Left lung (tissue), 10 donors: ENCODE data around the gene TTLL3. TPM values are rescaled to one million over a fixed set of nuclear protein-coding genes. Genes with fewer than 3 reads are reported as not detected.

ENCODE experiments used
- ATAC-seq: fragments of 200-7000 bp; cut with Tn5 transposase; one replicate; pipeline ENCODE4 v1.9.1; 2020; ENCODE audit warnings: moderate library complexity
- DNase-seq, 4 donors: peaks; one replicate each; pipeline ENCODE4 v3.0.0-alpha.2; 2013 to 2020
- H3K27ac ChIP-seq, 2 donors: fragments of 200-600 bp; sonication (generic) in 1 of 2; one replicate each; pipeline versions ENCODE4 v1.5.0 to v1.8.0; 2020 to 2021
- H3K27me3 ChIP-seq, 2 donors: fragments of 200-600 bp; sonication (generic) in 1 of 2; one replicate each; pipeline versions ENCODE4 v1.5.0 to v1.8.0; 2020 to 2021
- H3K36me3 ChIP-seq, 2 donors: fragments of 200-600 bp; sonication (generic) in 1 of 2; one replicate each; pipeline versions ENCODE4 v1.5.0 to v1.8.0; 2020 to 2021
- H3K4me1 ChIP-seq, 2 donors: fragments of 200-600 bp; one replicate each; pipeline ENCODE4 v1.8.0; 2021
- H3K4me3 ChIP-seq, 2 donors: fragments of 200-600 bp; sonication (generic) in 1 of 2; one replicate each; pipeline versions ENCODE4 v1.5.0 to v1.8.0; 2020 to 2021; ENCODE audit warnings: mild to moderate bottlenecking in 1 of 2
- H3K9me3 ChIP-seq, 2 donors: fragments of 200-600 bp; sonication (generic) in 1 of 2; one replicate each; pipeline versions ENCODE4 v1.5.0 to v1.8.0; 2020 to 2021
- intact Hi-C, 2 donors: fragments of 100-400 bp; cut with DNase I; formaldehyde crosslinking; loops; one replicate each; pipeline versions ENCODE4 v1.11.2 to v1.14.2; 2022
- polyA plus RNA-seq, 6 donors: library from polyadenylated mRNA; unstranded; fragments of 120-200 nt; gene quantifications; one replicate each; pipeline ENCODE4 v1.2.1, GENCODE V29; 2013; ENCODE audit not compliant: insufficient read length in 6 of 6
- total RNA-seq, 2 donors: library from RNA; stranded (reverse); fragmentation: NEBNext Ultra II Directional; extraction: Animal tissue kit (Norgen Biotek cat#: 25700); gene quantifications; one replicate each; pipeline ENCODE4 v1.2.1, GENCODE V29; 2021
- TF ChIP-seq, protein P1 (sequence below), 2 donors: fragments of 200-600 bp; sonication (generic) in 1 of 2; IDR thresholded peaks; one replicate each; pipeline versions ENCODE4 v1.5.0 to v1.8.0; 2021; ENCODE audit warnings: antibody characterized with exemption in 2 of 2
- donor health status: DM: no; HTN: yes; CAD: no.
- donor health status: DM: no; HTN: no; CAD: no.

The TTLL3 gene
- total and polyA plus RNA-seq, 8 donors: 30.5 to 103 (median 88.6) TPM

DNA sequence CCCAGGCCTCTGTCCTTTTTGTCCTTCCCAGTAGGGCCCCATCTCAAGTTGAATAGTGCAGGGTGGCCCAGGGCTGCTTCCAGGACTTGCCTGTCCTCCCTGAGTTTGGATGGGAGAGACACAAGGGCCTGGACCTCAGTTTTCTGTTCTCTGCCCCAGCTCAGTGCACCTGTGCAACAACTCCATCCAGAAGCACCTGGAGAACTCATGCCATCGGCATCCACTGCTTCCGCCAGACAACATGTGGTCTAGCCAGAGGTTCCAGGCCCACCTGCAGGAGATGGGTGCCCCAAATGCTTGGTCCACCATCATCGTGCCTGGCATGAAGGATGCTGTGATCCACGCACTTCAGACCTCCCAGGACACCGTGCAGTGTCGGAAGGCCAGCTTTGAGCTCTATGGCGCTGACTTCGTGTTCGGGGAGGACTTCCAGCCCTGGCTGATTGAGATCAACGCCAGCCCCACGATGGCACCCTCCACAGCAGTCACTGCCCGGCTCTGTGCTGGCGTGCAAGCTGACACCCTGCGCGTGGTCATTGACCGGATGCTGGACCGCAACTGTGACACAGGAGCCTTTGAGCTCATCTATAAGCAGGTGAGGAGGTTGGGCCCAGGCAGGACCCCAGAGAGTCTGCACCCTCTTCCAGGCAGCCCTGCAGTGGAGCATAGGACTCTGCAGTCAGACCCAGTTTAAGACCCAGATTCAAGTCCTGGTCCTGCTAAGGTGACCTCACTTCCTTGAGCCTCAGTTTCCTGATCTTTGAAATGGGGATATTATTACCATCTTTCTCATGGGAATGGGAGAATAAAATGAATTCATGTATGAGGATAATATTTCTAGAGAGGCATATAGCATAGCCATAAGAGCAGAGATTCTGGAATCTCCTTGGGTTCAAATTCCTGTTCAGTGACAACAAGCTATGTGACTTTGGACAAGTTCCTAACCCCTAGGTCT, 19.0 kb downstream of the TTLL3 start:
- DNase-seq (no peak), ATAC-seq (no peak)
- H3K27ac ChIP-seq: no peak overlapping the region
- H3K4me1 ChIP-seq: no peaks in the 10 kb centered on the region
- intact Hi-C loops: no loop called here
- no peaks in the 10 kb centered on the region for H3K27me3 ChIP-seq
- TF ChIP-seq, protein P1, sequence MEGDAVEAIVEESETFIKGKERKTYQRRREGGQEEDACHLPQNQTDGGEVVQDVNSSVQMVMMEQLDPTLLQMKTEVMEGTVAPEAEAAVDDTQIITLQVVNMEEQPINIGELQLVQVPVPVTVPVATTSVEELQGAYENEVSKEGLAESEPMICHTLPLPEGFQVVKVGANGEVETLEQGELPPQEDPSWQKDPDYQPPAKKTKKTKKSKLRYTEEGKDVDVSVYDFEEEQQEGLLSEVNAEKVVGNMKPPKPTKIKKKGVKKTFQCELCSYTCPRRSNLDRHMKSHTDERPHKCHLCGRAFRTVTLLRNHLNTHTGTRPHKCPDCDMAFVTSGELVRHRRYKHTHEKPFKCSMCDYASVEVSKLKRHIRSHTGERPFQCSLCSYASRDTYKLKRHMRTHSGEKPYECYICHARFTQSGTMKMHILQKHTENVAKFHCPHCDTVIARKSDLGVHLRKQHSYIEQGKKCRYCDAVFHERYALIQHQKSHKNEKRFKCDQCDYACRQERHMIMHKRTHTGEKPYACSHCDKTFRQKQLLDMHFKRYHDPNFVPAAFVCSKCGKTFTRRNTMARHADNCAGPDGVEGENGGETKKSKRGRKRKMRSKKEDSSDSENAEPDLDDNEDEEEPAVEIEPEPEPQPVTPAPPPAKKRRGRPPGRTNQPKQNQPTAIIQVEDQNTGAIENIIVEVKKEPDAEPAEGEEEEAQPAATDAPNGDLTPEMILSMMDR (IDR thresholded peaks at IDR 0.05): no peak
- no peak overlapping the region for H3K4me3 ChIP-seq
- H3K9me3 ChIP-seq: no peaks in the 10 kb centered on the region
- peaks cover 0 to 64% of the 10 kb centered on the region in 2 donors for H3K36me3 ChIP-seq

DNA sequence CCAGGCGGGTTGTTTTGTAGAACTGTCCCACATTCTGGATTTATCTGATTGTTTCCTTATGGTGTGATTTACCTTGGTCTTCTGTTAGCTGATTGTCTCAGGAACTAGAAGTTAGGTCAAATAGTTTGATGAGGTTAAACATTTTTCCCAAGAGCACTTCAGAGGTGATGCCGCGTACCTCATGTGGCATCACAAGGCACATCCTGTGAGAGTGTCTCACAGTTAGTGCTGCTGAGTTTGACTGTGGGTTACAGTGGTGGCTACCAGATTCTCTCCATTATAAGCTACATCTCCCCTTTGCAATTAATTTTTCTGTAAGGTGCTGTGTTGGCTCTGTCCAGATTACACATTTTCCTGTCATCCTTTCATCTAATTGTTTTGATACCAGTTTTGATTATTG, 21.2 kb downstream of the TTLL3 start:
- Histone ChIP-seq H3K4me3 (no peak overlapping the region), H3K4me1 (no peaks in the 10 kb centered on the region), H3K36me3 (peaks cover 0 to 86% of the 10 kb centered on the region in 2 donors), H3K27me3 (no peaks in the 10 kb centered on the region), H3K27ac (no peak overlapping the region), H3K9me3 (no peaks in the 10 kb centered on the region)
- intact Hi-C loops: no loop called here
- DNase-seq: no peak
- no peak for ATAC-seq
- TF ChIP-seq, protein P1 (IDR thresholded peaks at IDR 0.05): no peak

DNA sequence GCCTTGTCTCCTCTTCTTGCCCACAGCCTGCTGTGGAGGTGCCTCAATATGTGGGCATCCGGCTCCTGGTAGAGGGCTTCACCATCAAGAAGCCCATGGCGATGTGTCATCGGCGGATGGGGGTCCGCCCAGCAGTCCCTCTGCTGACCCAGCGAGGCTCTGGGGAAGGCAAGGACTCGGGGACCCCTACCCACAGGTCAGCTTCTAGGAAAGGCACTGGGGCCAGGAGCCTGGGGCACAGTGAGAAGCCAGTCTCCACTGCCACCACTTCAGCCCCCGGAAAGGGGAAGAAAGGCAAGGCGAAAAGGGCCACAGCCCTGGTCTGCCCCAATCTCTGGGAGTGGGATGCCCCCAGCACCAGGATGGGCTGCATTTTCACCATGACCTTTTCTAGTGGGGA, 23.0 kb downstream of the TTLL3 start:
- Histone ChIP-seq H3K9me3 (no peaks in the 10 kb centered on the region), H3K4me1 (peaks cover 0 to under 1% of the 10 kb centered on the region in 2 donors), H3K36me3 (peaks cover 0 to 82% of the 10 kb centered on the region in 2 donors), H3K27me3 (no peaks in the 10 kb centered on the region), H3K4me3 (no peak overlapping the region), H3K27ac (no peak overlapping the region)
- ATAC-seq (no peak), DNase-seq (no peak)
- TF ChIP-seq, protein P1 (IDR thresholded peaks at IDR 0.05): no peak
- intact Hi-C loops: no loop called here

DNA sequence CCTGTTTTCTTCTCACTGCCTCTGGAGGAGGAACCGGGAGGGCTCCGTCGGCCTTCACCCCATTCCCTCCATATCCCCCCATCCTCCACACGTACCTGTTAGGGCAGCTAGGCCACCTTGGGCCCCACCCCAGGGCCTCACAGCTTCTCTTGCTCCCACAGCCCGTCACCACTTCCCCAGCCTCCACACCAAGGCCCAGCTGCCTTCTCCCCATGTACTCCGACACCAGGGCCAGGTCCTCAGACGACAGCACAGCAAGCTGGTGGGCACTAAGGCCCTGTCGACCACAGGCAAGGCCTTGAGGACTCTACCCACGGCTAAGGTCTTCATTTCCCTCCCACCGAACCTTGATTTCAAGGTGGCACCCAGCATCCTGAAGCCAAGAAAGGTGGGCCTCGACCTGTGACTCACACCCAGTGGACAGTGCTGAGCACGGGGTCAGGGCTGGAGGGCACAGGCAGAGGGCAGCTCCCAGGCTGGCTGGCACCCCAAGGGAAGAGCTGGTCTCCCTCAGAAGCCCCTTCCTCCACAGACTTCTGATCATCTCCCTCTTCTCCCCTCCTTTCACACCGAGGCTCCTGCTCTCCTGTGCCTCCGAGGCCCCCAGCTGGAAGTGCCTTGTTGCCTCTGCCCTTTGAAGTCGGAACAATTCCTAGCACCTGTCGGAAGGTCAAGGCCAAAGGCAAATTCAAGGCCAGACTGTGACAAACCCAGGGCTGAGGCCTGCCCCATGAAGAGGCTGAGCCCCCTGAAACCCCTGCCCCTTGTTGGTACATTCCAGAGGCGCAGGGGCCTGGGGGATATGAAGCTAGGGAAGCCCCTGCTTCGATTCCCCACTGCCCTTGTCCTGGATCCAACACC, 24.7 kb downstream of the TTLL3 start:
- Histone ChIP-seq H3K4me1 (peaks cover 0 to 4% of the 10 kb centered on the region in 2 donors), H3K27me3 (no peaks in the 10 kb centered on the region), H3K4me3 (no peak overlapping the region), H3K9me3 (no peaks in the 10 kb centered on the region), H3K27ac (no peak overlapping the region), H3K36me3 (peaks cover 0 to 76% of the 10 kb centered on the region in 2 donors)
- ATAC-seq (no peak), DNase-seq (no peak)
- TF ChIP-seq, protein P1 (IDR thresholded peaks at IDR 0.05): no peak
- intact Hi-C loops: no loop called here
